Prostate gland (tissue), 2 donors: ENCODE data around the gene PALM. TPM values are rescaled to one million over a fixed set of nuclear protein-coding genes. Genes with fewer than 3 reads are reported as not detected.
"Not testable (repeated sequence)": the region's sequence is repeated elsewhere in the genome, so short reads cannot be mapped to it uniquely, and the experiment has no call there.

Source experiments
- DNase-seq: peaks from one replicate; pipeline ENCODE4 v3.0.0-alpha.2; 2019; ENCODE audit warnings: low spot score
- H3K27ac ChIP-seq, 2 donors: fragments of 200-600 bp; sonication (generic); 2 replicates each; pipeline ENCODE4 v1.5.1; 2017 to 2019
- H3K27me3 ChIP-seq: fragments of 200-600 bp; sonication (generic); replicated peaks from 2 replicates; pipeline ENCODE4 v1.5.1; 2019; ENCODE audit not compliant: insufficient read depth
- H3K36me3 ChIP-seq, 2 donors: fragments of 200-600 bp; sonication (generic); 1 replicate in 1 of 2; 2 replicates in 1 of 2; pipeline versions ENCODE4 v1.5.1 to v1.8.1; 2017 to 2019
- H3K4me1 ChIP-seq: fragments of 200-600 bp; sonication (generic); replicated peaks from 2 replicates; pipeline ENCODE4 v1.5.1; 2019
- H3K4me3 ChIP-seq, 2 donors: fragments of 200-600 bp; sonication (generic); 2 replicates each; pipeline ENCODE4 v1.5.1; 2017 to 2019
- H3K9me3 ChIP-seq: fragments of 200-600 bp; sonication (generic); 2 replicates; pipeline ENCODE4 v1.5.1; 2017
- POLR2A ChIP-seq: fragments of 450-650 bp; IDR thresholded peaks from one replicate; pipeline ENCODE4 v1.6.1; 2016; ENCODE audit warnings: antibody characterized with exemption, mild to moderate bottlenecking
- POLR2AphosphoS5 ChIP-seq: sonication (generic); formaldehyde crosslinking; IDR thresholded peaks from one replicate; pipeline ENCODE4 v1.6.1; 2017; ENCODE audit warnings: antibody characterized with exemption
- WGBS: methylation state at CpG from one replicate; pipeline ENCODE4 v1.1.5; 2018; 5-methylcytosine and 5-hydroxymethylcytosine counted together
- intact Hi-C: fragments of 100-400 bp; cut with DNase I; formaldehyde crosslinking; loops from one replicate; pipeline ENCODE4 v1.14.2; 2022
- total RNA-seq, 2 donors: library from RNA; depleted of rRNA; stranded (reverse); fragments of >200 nt; gene quantifications; one replicate each; pipeline ENCODE4 v1.1.0, GENCODE V29; 2016
- TF ChIP-seq, protein P1 (sequence below), 4 experiments: fragments of 200-600 bp in 2 of 4; fragments of 450-650 bp in 2 of 4; sonication (generic) in 2 of 4; IDR thresholded peaks; 1 replicate in 3 of 4; 2 replicates in 1 of 4; pipeline ENCODE4 v1.5.1; 2016 to 2019; ENCODE audit warnings: antibody characterized with exemption in 4 of 4, mild to moderate bottlenecking in 2 of 4, moderate library complexity in 2 of 4

The PALM gene
- total RNA-seq, 2 donors from 2014 or later, result 40.9 to 58.7 TPM

DNA sequence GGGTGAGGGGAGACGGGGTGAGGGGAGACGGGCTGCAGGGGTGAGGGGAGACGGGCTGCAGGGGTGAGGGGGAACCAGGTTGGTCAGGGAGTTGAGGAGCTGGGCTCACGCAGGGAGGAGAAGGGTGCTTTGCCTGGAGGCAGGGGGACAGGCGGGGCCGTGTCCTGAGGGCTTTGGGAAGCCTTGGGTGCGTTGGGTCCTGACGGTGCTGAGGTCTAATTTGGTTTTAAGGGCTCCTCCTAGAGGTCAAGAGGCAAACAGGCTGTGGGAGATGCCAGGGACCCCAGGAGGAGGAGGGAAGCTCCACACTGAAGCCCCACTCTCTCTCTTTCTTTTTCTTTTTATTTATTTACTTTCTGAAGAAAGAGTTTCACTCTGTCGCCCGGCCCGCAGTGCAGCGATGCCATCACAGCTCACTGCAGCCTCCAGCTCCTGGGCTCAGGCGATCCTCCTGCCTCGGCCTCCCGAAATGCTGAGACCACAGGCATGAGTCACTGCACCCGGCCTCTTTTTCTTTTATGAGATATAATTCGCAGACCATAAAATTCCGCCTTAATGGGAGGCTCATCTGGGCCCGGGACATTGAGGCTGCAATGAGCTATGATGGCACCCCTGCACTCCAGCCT lies 32.9 kb downstream of the PALM start:
- Histone ChIP-seq H3K4me1 (no peaks in the 10 kb centered on the region), H3K9me3 (no peaks in the 10 kb centered on the region), H3K27ac (no peak overlapping the region), H3K4me3 (no peak overlapping the region), H3K27me3 (no peaks in the 10 kb centered on the region), H3K36me3 (no peaks in the 10 kb centered on the region)
- TF ChIP-seq POLR2A (no peak), POLR2AphosphoS5 (no peak)
- TF ChIP-seq, protein P1, sequence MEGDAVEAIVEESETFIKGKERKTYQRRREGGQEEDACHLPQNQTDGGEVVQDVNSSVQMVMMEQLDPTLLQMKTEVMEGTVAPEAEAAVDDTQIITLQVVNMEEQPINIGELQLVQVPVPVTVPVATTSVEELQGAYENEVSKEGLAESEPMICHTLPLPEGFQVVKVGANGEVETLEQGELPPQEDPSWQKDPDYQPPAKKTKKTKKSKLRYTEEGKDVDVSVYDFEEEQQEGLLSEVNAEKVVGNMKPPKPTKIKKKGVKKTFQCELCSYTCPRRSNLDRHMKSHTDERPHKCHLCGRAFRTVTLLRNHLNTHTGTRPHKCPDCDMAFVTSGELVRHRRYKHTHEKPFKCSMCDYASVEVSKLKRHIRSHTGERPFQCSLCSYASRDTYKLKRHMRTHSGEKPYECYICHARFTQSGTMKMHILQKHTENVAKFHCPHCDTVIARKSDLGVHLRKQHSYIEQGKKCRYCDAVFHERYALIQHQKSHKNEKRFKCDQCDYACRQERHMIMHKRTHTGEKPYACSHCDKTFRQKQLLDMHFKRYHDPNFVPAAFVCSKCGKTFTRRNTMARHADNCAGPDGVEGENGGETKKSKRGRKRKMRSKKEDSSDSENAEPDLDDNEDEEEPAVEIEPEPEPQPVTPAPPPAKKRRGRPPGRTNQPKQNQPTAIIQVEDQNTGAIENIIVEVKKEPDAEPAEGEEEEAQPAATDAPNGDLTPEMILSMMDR (IDR thresholded peaks at IDR 0.05), result no peak
- no peak for DNase-seq
- intact Hi-C loops, result no loop called here
- 78% methylated on average over 19 of the region's 19 CpGs for WGBS

DNA sequence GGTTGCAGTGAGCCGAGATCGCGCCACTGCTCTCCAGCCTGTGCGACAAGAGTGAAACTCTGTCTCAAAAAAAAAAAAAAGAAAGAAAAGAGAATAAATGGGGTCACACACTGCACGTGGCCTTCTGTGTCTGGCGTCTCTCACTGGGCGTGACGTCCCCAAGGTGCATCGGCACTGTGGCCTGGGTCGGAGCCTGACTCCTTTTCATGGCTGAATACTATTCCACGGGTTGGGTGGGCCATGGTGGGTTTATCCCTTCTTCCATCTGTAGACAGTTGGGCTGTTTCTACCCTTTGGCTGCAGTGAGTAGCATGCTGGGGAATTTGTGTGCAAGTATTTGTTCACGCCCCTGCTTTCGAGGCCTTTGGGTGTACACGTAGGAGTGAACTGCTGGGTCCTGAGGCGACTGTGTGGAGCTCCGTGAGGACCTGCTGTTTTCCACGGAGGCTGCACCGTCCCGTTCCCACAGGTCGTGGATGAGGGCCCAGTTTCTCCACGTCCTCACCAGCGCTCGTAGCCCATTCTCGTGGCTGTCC lies 33.9 kb downstream of the PALM start:
- no peak for TF ChIP-seq POLR2A
- no peak for TF ChIP-seq POLR2AphosphoS5
- TF ChIP-seq, protein P1 (IDR thresholded peaks at IDR 0.05), result no peak
- 91% methylated on average over 24 of the region's 24 CpGs for WGBS
- no peak for DNase-seq
- H3K27ac ChIP-seq, result no peak overlapping the region
- H3K4me1 ChIP-seq, result no peaks in the 10 kb centered on the region
- H3K9me3 ChIP-seq, result no peaks in the 10 kb centered on the region
- H3K36me3 ChIP-seq, result no peaks in the 10 kb centered on the region
- no peak overlapping the region for H3K4me3 ChIP-seq
- H3K27me3 ChIP-seq, result no peaks in the 10 kb centered on the region
- intact Hi-C loops, result no loop called here

DNA sequence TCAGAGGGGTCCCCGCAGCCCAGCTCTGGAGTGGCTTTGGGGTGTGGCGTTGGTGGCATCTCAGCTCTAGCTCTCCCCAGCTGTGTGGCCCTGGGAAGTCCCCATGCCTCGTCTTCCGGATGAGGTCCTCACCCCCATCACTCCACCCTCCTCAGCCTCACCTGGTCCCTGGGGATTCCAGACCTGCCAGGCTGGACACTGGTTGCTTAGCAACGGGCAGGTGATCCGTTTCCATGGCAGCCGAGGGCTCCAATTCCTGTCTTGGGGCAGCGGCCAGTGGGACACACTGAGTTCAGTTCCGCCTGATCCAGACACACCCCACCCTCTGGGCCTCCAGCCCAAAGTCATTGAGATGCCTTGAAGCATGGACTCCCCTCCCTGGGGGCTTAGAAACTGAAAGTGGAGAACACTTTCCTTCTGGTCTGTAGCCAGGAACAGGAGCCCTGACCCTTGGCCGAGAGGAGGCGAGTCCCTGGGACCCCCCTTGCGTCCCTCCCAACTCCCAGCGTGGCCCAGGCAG lies 34.5 kb downstream of the PALM start:
- TF ChIP-seq POLR2AphosphoS5 (no peak), POLR2A (no peak)
- TF ChIP-seq, protein P1 (IDR thresholded peaks at IDR 0.05), result no peak
- Histone ChIP-seq H3K36me3 (no peaks in the 10 kb centered on the region), H3K4me3 (no peak overlapping the region), H3K27ac (no peak overlapping the region), H3K27me3 (no peaks in the 10 kb centered on the region), H3K4me1 (no peaks in the 10 kb centered on the region), H3K9me3 (no peaks in the 10 kb centered on the region)
- intact Hi-C loops, result no loop called here
- no peak for DNase-seq
- WGBS, result 48% methylated on average over 13 of the region's 13 CpGs

DNA sequence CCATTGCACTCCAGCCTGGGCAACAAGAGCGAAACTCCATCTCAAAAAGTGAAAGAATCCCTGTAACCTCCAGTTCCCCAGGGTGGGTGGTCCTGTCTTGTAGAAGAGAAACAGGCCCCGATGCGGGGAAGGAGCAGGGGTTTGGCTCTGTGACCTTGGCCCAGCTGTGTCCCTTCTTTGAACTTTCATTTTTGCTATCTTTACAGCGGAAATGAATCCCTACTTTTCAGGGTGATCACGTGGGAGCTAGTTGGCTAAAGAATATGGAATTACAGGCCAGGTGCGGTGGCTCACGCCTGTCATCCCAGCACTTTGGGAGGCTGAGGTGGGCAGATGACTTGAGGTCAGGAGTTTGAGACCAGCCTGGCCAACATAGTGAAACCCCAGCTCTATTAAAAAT lies 36.4 kb downstream of the PALM start:
- H3K27ac ChIP-seq, H3K4me1 ChIP-seq, DNase-seq, H3K4me3 ChIP-seq, H3K9me3 ChIP-seq, H3K36me3 ChIP-seq, intact Hi-C loops, H3K27me3 ChIP-seq: not testable (repeated sequence)
- 54% methylated on average over 7 of the region's 7 CpGs for WGBS

DNA sequence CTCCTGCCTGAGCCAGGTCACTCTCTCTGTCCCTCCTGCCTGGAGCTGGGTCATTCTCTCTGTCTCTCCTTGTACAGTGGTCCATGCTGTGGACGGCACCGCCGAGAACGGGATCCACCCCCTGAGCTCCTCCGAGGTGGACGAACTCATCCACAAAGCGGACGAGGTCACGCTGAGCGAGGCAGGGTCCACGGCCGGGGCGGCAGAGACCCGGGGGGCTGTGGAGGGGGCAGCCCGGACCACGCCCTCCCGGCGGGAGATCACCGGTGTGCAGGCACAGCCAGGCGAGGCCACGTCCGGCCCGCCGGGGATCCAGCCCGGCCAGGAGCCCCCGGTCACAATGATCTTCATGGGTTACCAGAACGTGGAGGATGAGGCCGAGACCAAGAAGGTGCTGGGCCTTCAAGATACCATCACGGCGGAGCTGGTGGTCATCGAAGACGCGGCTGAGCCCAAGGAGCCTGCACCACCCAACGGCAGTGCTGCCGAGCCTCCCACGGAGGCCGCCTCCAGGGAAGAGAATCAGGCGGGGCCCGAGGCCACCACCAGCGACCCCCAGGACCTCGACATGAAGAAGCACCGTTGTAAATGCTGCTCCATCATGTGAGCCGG lies 37.6 kb downstream of the PALM start:
- TF ChIP-seq, protein P1 (IDR thresholded peaks at IDR 0.05), result no peak
- TF ChIP-seq POLR2AphosphoS5 (no peak), POLR2A (no peak)
- H3K36me3 ChIP-seq, result no peaks in the 10 kb centered on the region
- intact Hi-C loops, result no loop called here
- 94% methylated on average over 43 of the region's 43 CpGs for WGBS
- no peak overlapping the region for H3K4me3 ChIP-seq
- no peaks in the 10 kb centered on the region for H3K4me1 ChIP-seq
- no peak for DNase-seq
- H3K27me3 ChIP-seq, result no peaks in the 10 kb centered on the region
- H3K9me3 ChIP-seq, result no peaks in the 10 kb centered on the region
- no peak overlapping the region for H3K27ac ChIP-seq
